GM21723 (cell line): ENCODE measurements around the gene ITGB7.

Experiments used
- ATAC-seq: cut with Tn5 transposase; IDR thresholded peaks from one replicate; pipeline ENCODE4 v1.9.1; 2021; ENCODE audit warnings: mild to moderate bottlenecking, moderate library complexity; ENCODE audit not compliant: unreplicated experiment

Gene ITGB7

GRCh38 chr12:53207042-53207441 lies at the start of gene ITGB7:
TSS of gene ITGB7 (minus strand) at chr12:53207251. CDS start at chr12:53200443, 6,808 bp downstream.
- ATAC-seq, result peak; percentile 50

GRCh38 chr12:53255996-53256395 lies 48.9 kb upstream of the ITGB7 start:
- ATAC-seq, result no peak

- no peak for ATAC-seq
These were observed 47.9 kb upstream of the ITGB7 start for GRCh38 chr12:53254816-53255545.

GRCh38 chr12:53253298-53253697 lies 46.2 kb upstream of the ITGB7 start:
- no peak for ATAC-seq

- ATAC-seq, result no peak
These were observed 45.4 kb upstream of the ITGB7 start for GRCh38 chr12:53252349-53252916.

- ATAC-seq, result peak; percentile 77
These were observed 44.7 kb upstream of the ITGB7 start for GRCh38 chr12:53251477-53252348.

- no peak for ATAC-seq
These were observed 38.2 kb upstream of the ITGB7 start for GRCh38 chr12:53245286-53245685.

- no peak for ATAC-seq
These were observed 37.3 kb upstream of the ITGB7 start for GRCh38 chr12:53244337-53244736.

GRCh38 chr12:53241623-53242412 lies 34.8 kb upstream of the ITGB7 start:
- ATAC-seq, result no peak

- ATAC-seq, result no peak
These were observed 32.7 kb upstream of the ITGB7 start for GRCh38 chr12:53239643-53240258.

GRCh38 chr12:53236443-53237111 lies 29.5 kb upstream of the ITGB7 start:
- no peak for ATAC-seq

- ATAC-seq, result no peak
These were observed 28.8 kb upstream of the ITGB7 start for GRCh38 chr12:53235742-53236442.

- ATAC-seq, result no peak
These were observed 28.1 kb upstream of the ITGB7 start for GRCh38 chr12:53235164-53235563.

GRCh38 chr12:53234271-53234914 lies 27.3 kb upstream of the ITGB7 start:
- no peak for ATAC-seq

GRCh38 chr12:53233671-53234121 lies 26.6 kb upstream of the ITGB7 start:
- ATAC-seq, result no peak

GRCh38 chr12:53232646-53233461 lies 25.8 kb upstream of the ITGB7 start:
- peak; percentile 35 for ATAC-seq

GRCh38 chr12:53231921-53232645 lies 25.0 kb upstream of the ITGB7 start, which contains the start of gene RARG:
TSS of gene RARG (minus strand) at chr12:53232209. CDS start at chr12:53227545, 4,664 bp downstream.
- ATAC-seq, result peak; percentile 59
